Measurements from ENCODE around the gene CARD11.

DNA sequence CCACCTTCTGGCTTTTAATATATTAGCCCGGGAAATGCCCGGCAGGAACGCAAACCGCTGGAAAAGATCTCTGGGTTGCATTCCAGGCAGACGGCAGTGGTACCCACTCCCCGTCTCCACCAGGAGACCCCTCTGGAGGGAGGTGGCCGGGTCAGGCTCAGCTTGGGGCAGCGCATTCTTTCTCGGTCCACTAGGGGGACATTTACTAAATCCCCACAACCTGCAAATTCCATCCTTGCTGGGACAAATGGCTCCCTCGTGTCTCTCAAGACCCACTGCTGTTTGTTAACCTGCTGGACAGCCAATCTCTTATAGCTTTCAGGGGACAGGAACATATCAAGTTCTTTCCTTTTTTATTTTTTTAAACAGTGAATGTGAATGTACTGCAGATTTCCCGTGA is 45.8 kb upstream of the CARD11 start:
- TF ChIP-seq POLR2AphosphoS5 (IDR thresholded peaks at IDR 0.05) (no peak), POLR2A (IDR thresholded peaks at IDR 0.05) (no peak)
- TF ChIP-seq, protein P1, sequence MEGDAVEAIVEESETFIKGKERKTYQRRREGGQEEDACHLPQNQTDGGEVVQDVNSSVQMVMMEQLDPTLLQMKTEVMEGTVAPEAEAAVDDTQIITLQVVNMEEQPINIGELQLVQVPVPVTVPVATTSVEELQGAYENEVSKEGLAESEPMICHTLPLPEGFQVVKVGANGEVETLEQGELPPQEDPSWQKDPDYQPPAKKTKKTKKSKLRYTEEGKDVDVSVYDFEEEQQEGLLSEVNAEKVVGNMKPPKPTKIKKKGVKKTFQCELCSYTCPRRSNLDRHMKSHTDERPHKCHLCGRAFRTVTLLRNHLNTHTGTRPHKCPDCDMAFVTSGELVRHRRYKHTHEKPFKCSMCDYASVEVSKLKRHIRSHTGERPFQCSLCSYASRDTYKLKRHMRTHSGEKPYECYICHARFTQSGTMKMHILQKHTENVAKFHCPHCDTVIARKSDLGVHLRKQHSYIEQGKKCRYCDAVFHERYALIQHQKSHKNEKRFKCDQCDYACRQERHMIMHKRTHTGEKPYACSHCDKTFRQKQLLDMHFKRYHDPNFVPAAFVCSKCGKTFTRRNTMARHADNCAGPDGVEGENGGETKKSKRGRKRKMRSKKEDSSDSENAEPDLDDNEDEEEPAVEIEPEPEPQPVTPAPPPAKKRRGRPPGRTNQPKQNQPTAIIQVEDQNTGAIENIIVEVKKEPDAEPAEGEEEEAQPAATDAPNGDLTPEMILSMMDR (IDR thresholded peaks at IDR 0.05): no peak
